A673 (cell line): ENCODE data around the gene ZNF264.

Source experiments
- EZH2 ChIP-seq: fragments of 200-600 bp; sonication (generic); IDR thresholded peaks from 2 replicates; pipeline ENCODE4 v1.6.1; 2017; ENCODE audit warnings: borderline replicate concordance, low read depth, mild to moderate bottlenecking, mixed read lengths, antibody characterized with exemption, low read length; ENCODE audit not compliant: poor library complexity, severe bottlenecking
- TF ChIP-seq, protein P1 (sequence below): fragments of 300-800, 200-600 bp; sonication (generic); conservative IDR thresholded peaks from 2 replicates; pipeline ENCODE4 v1.5.1; 2017; ENCODE audit warnings: low read depth, mild to moderate bottlenecking, antibody characterized with exemption, low read length, moderate library complexity, mixed read lengths

DNA sequence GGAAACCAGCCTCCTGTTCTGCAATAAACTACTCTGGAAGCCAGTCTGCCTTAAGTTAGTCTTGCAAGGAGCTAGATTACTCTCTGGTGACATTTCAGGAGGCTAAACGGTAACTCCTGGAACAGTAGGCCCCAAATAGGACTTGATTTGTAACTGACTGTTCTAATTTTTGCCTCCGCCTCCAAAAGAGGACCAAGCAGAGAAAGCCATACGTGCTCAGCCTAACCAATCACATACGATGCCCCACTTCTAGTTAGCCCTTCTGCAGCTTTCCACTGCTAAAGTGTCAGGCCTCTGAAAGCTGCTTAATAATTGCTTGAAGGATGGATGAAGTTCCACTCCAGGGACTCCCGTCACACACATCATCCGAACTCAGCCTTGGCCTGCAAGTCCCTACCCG lies 49.9 kb downstream of the ZNF264 start:
- TF ChIP-seq, protein P1, sequence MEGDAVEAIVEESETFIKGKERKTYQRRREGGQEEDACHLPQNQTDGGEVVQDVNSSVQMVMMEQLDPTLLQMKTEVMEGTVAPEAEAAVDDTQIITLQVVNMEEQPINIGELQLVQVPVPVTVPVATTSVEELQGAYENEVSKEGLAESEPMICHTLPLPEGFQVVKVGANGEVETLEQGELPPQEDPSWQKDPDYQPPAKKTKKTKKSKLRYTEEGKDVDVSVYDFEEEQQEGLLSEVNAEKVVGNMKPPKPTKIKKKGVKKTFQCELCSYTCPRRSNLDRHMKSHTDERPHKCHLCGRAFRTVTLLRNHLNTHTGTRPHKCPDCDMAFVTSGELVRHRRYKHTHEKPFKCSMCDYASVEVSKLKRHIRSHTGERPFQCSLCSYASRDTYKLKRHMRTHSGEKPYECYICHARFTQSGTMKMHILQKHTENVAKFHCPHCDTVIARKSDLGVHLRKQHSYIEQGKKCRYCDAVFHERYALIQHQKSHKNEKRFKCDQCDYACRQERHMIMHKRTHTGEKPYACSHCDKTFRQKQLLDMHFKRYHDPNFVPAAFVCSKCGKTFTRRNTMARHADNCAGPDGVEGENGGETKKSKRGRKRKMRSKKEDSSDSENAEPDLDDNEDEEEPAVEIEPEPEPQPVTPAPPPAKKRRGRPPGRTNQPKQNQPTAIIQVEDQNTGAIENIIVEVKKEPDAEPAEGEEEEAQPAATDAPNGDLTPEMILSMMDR, result no peak
- no peak for TF ChIP-seq EZH2
